Stimulated activated naive CD8-positive, alpha-beta T cell treated with anti-CD3 and anti-CD28 coated beads, Interleukin-15, Interleukin-2, amounts not matched to agents 100 U/mL and 50 U/mL, for 24 hours (primary cell): ENCODE data around the gene UBL5.
A peak's percentile ranks its signal among the peaks of the same experiment; 100 is the strongest.
"Not testable (repeated sequence)": the region's sequence is repeated elsewhere in the genome, so short reads cannot be mapped to it uniquely, and the experiment has no call there.

Experiments
- ATAC-seq: fragments of 150-1000 bp; cut with Tn5 transposase; one replicate; pipeline ENCODE4 v1.10.0; 2021
- DNase-seq: peaks from one replicate; pipeline ENCODE4 v3.0.0; 2021

Gene UBL5

GRCh38 chr19:9811139-9811538, 16.6 kb upstream of the UBL5 start:
- ATAC-seq (no peak), DNase-seq (no peak)

DNA sequence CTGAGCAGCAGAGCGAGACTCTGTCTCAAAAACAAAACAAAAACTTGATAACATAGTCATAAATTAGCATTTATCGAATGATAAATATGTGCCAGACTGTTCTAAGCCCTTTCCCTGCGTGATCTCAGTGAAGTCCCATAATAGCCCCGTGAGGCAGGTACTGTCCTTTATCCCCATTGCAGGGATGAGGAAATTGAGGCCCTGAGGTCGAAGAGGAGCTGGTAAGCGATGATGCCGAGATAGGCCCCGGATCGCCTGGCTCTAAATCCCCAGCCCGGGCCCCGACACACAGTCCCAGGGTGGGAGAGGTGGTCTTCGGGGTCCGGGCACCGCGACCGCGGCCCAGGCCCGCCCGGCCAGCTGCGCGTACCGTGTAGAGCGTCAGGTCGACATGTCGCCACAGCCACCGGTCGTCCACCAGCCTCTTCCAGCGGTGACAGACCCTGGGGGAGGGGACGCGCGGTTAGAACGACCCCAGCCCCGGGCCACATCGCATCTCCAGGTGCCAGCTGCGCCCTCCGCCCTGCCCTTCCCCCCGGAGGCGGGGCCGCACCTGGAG, 9.5 kb upstream of the UBL5 start:
- ATAC-seq: no peak
- DNase-seq: no peak

DNA sequence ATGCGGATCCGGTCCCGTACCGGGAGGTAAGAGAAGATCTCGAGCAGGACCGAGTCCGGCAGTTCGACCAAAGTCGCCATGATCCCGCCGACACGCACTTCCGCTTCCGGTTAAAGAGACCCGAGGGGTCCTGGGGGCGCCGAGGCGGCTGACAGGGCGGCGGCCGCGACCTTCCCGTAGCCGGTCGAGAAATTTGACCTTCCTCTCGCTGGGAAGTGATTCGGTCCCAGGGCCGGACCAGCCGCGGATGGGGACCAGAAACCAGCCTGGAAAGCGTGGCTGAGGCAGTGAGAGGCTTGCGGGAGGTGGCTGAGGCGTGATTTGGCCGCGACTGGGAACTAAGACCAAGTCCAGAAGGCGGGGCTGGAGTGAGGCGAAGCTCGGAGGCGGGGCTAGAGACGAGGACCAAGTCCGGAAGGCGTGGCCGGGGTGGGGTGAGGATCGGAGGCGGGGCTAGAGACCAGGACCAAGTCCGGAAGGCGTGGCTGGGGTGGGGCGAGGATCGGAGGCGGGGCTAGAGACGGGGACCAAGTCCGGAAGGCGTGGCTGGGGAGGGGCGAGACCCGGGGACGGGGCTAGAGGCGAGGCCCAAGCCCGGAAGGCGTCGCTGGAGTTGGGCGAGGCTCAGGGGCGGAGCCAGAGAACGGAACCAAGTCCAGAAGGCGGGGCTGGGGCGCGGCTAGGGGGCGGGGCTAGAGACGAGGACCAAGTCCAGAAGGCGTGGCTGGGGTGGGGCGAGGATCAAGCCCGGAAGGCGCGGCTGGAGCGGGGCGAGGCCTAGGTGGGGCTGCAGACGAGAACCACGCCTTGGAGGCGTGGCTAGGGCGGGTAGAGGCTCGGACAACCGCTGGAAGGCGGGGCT, 8.8 kb upstream of the UBL5 start, which contains the start of gene FBXL12:
TSS of gene FBXL12 (minus strand) at position 346 of the 862 bp plus-strand sequence. CDS start at position 80, 266 bp downstream.
- ATAC-seq: peak; percentile 95

DNA sequence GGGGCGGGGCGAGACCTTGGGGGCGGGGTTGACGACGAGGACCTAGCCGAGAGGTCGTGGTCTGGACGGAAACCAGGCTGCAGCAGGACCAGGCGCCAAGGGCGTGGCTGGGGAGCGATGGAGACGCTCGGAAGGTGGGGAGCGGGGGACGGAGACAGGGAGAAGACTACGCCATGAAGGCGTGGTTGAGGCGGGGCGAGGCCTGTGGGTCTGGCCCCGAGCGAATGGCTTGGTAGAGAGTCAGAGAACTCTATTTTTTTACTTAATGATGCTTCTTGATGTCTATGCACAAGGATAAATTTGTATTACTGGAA, 8.2 kb upstream of the UBL5 start:
- DNase-seq (no peak), ATAC-seq (no peak)

More for the DNA sequence above, 8.8 kb upstream of the UBL5 start, which contains the start of gene FBXL12:
- peak; percentile 100 for DNase-seq

DNA sequence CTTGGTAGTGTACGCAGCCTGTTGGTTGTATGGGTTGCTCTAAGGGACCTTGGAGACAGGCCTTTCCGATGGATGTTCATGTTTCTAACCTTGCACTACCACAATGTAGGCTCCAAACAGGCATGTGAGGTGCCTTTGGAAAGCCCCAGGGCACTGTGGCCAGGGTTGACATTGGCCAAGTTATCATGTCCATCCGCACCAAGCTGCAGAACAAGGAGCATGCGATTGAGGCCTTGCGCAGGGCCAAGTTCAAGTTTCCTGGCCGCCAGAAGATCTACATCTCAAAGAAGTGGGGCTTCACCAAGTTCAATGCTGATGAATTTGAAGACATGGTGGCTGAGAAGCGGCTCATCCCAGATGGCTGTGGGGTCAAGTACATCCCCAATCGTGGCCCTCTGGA, 7.7 kb upstream of the UBL5 start:
- ATAC-seq, DNase-seq: not testable (repeated sequence)

GRCh38 chr19:9823816-9824215, 3.9 kb upstream of the UBL5 start:
- ATAC-seq (no peak), DNase-seq (no peak)

DNA sequence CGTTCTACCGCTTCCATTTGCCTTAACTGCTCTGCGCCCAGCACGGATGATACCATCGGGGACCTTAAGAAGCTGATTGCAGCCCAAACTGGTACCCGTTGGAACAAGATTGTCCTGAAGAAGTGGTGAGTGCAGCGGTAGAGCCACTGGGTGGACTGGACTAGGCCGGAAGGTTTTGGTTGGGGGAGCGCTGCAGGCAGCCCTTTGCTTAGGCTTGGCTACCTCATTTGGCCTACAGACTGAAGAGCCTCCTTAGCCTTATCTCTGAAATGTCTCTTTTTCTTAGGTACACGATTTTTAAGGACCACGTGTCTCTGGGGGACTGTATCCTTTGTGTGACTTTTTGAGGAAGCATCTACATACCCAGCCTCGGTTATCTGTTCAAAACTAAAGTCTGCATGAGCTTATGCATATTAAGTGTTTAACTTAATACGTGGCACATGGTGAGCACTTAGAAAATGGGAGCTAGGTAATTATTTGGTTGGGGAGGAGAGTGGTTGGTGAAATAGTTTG, 889 bp downstream of the UBL5 start:
- ATAC-seq: no peak
- DNase-seq: no peak

DNA sequence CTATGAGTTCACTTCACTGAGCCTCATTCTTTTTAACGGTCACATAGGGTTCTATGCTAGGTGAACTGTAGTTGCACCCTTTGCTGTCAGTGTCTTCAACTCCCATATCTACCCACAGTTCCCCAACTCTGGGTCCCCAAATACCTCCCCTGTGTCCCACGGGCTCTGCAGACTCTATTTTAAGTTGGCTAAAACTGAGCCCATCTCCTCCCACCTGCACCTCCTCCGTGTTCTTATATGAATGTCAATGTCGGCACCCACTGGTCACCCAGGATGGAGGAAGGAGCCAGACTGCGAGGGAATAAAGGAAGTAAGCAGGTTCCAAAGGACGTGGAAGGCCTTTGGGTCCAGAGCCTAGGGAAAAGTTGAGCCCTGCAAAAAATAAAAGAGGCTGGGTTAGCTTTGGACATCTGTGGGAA, 6.6 kb downstream of the UBL5 start:
- no peak for ATAC-seq
- DNase-seq: no peak

DNA sequence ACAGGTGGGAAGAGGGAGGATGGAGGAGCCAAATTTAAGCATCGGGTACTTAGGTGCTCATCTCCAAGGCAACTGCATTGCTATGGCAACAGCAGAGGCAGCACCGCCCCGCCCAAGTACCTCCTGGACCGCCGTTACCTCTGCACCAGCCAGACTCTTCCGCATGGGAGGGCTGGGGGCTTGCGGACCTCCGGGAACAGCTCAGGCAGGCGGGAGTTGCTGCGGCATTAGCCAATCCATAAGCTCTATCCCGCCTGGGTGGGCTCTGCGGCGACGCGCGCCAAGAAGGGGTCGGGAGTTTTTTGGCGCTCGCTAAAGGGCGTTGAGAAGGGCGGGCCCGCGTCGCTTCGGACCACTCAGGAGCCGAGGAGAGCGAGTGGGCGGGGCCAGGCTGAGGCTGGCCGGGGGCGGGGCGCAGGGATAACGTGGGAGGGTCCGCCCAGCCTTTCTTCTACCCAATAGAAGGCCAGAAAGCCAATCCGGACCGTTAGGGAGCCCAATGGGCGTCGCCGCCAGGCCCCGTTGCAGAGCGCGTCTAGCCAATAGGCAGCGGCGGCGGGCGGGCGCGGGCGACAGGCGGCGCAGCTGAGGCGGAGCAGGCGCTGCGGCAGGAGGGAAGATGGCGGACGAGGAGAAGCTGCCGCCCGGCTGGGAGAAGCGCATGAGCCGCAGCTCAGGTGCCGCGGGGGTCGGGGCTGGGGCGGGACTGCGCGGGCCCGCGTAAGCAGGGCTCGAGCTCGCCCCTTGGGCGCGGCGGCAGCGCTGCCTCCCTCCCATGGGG, 7.2 kb downstream of the UBL5 start, which contains the start of gene PIN1:
TSS of gene PIN1 (plus strand) at position 593 of the 781 bp plus-strand sequence. CDS start at position 620, 27 bp downstream.
- DNase-seq: peak; percentile 99
- peak; percentile 99 for ATAC-seq

DNA sequence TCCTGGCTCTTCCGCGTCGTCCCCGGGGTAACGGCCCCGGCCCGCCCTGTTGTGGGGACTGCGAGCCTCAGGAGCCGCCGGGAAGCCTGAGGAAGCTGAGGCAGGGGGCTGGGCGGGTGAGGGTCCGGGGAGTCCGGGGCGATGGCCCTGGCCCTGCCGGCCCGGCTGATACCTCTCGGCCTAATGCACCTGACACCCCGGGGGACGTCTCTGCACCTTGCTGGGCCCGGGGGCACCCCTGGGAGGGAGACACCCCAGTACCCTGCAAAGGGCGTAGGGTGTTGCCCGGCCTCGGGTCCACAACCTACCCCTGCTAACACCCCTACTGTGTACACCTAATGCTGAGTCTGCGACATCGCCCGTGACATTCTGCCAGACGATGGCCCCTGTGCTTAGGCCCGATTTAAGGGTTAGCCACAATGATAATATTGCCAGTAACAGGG, 7.8 kb downstream of the UBL5 start:
- DNase-seq: no peak
- peak; percentile 3 for ATAC-seq

DNA sequence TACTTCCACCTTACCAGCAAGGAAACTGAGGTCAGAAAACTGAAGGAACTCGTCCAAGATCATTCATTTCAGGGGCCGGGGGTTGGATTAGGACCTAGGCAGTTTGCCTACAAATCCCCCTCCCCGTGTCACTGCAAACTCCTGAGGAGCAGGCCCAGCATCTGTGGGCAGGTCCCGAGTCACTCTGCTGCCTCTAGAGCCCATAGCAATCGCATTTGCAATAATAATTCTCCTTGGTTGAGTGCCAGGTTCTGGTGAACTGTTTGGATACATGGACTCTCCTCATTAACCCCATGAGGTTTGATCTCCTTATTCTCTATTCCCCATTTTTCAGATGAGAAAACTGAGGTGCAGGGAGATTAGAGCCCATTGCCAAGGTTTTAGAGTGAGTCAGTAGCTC, 8.3 kb downstream of the UBL5 start:
- ATAC-seq: no peak
- DNase-seq: no peak

- no peak for ATAC-seq
These were observed 10.6 kb downstream of the UBL5 start for GRCh38 chr19:9838324-9838723.

DNA sequence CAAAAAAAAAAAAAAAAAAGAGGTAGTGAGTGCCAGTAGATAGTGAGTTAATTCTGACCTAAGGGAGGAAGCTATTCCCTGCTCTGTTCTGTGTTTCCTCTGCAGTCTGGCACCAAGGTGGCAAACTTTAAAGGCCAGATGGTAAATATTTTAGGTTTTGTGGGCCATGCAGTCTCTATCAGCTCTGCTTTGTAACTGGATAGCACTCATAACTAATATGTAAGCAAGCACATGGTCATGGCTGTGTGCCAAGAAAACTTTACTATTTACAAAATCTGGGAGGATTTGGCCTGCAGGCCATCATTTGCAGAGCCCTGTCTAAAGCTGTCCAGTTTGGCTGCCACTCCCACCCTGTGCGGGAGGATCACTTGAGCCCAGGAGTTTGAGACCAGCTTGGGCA, 11.7 kb downstream of the UBL5 start:
- ATAC-seq (no peak), DNase-seq (no peak)

More at GRCh38 chr19:9838324-9838723, 10.6 kb downstream of the UBL5 start:
- no peak for DNase-seq

- no peak for DNase-seq
- ATAC-seq: no peak
These were observed 15.3 kb downstream of the UBL5 start for GRCh38 chr19:9842834-9843625.

- not testable (repeated sequence) for ATAC-seq
These were observed 16.0 kb downstream of the UBL5 start for GRCh38 chr19:9843626-9844273.

GRCh38 chr19:9847087-9847671, 19.5 kb downstream of the UBL5 start:
- DNase-seq: peak; percentile 65
- peak; percentile 70 for ATAC-seq

More at GRCh38 chr19:9843626-9844273, 16.0 kb downstream of the UBL5 start:
- not testable (repeated sequence) for DNase-seq

- no peak for DNase-seq
- no peak for ATAC-seq
These were observed 20.3 kb downstream of the UBL5 start for GRCh38 chr19:9848060-9848459.

- no peak for ATAC-seq
These were observed 21.0 kb downstream of the UBL5 start for GRCh38 chr19:9848762-9849161.

DNA sequence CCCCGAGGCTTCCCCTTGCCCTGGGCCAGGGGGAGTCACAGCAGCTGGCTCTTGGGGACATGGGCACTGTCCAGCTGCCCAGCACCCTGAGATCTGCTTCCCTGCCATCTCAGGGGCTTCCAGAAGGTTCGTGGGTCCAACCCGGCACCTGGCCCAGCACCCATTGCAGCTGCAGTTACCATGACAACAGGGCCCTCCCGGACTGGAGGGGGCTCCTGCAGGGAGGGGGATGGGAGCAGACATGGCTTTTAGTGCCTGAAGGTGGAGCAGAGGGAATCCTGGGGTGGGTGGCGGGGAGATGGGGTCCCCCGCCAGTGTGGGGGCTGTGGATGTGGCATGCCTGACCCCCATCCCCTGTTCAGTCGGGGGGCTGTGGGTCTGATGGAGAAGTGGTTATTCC, 22.1 kb downstream of the UBL5 start:
- no peak for ATAC-seq
- no peak for DNase-seq

More at GRCh38 chr19:9848762-9849161, 21.0 kb downstream of the UBL5 start:
- no peak for DNase-seq

- ATAC-seq (no peak), DNase-seq (no peak)
These were observed 22.7 kb downstream of the UBL5 start for GRCh38 chr19:9850235-9850959.
